GM12878 (cell line): ENCODE data around the gene SVEP1. TPM values are rescaled to one million over a fixed set of nuclear protein-coding genes. Genes with fewer than 3 reads are reported as not detected.
"Not testable (repeated sequence)": the region's sequence is repeated elsewhere in the genome, so short reads cannot be mapped to it uniquely, and the experiment has no call there.

Experiments used
- ATAC-seq: fragments of 200-7000 bp; cut with Tn5 transposase; 3 replicates; pipeline ENCODE4 v1.9.1; 2020; ENCODE audit warnings: mild to moderate bottlenecking, moderate library complexity
- BruUV-seq: library from RNA; stranded (reverse); fragments of 400-500 nt; replicated peaks from 2 replicates; lab custom pipeline; 2021; lab: Mats Ljungman, UMichigan
- CTCF ChIA-PET: fragments of 300-600 bp; sonication (Branson Sonifier 250); formaldehyde crosslinking; extraction: SDS; loops from one replicate; lab custom pipeline; 2021; ENCODE audit warnings: inconsistent platforms; lab: Yijun Ruan, JAX
- POLR2A ChIA-PET: fragments of 350-600 bp; formaldehyde crosslinking; extraction: SDS; loops from one replicate; lab custom pipeline; 2021; ENCODE audit warnings: inconsistent platforms; lab: Charles Lee
- RAD21 ChIA-PET: fragments of 300-600 bp; sonication (Branson Sonifier 250); formaldehyde crosslinking; loops from one replicate; lab custom pipeline; 2023; ENCODE audit warnings: antibody characterized with exemption; ENCODE audit not compliant: unreplicated experiment; lab: Charles Lee
- SMC1A ChIA-PET: fragments of 300-600 bp; sonication (Branson Sonifier 250); formaldehyde crosslinking; loops from one replicate; lab custom pipeline; 2023; ENCODE audit not compliant: unreplicated experiment, uncharacterized antibody; lab: Charles Lee
- DNase-seq: peaks from one replicate; pipeline ENCODE4 v3.0.0-alpha.2; 2011; ENCODE audit warnings: low read depth, low spot score
- FAIRE-seq: peaks from 3 replicates; lab custom pipeline; 2011; peaks lifted over from hg19 to GRCh38; lab: Jason Lieb, UNC
- H2AFZ ChIP-seq: 2 replicates; pipeline ENCODE4 v1.6.0; 2011; ENCODE audit warnings: low read depth, low read length, control low read depth; ENCODE audit not compliant: control insufficient read depth
- H3K27ac ChIP-seq: 2 replicates; pipeline ENCODE4 v1.5.1; 2011; ENCODE audit warnings: control low read depth; ENCODE audit not compliant: control insufficient read depth, insufficient read depth
- H3K27me3 ChIP-seq, 2 experiments: replicated peaks in 1 of 2; 2 replicates each; pipeline versions ENCODE4 v1.6.0 to v1.6.1; 2011; ENCODE audit warnings: low read length in 1 of 2; ENCODE audit not compliant: control insufficient read depth in 2 of 2, insufficient read depth in 2 of 2
- H3K36me3 ChIP-seq, 2 experiments: 2 replicates each; pipeline ENCODE4 v1.5.1; 2011; ENCODE audit warnings: low read length in 1 of 2; ENCODE audit not compliant: control insufficient read depth in 2 of 2, insufficient read depth in 2 of 2
- H3K4me1 ChIP-seq: 2 replicates; pipeline ENCODE4 v1.6.1; 2011; ENCODE audit warnings: mild to moderate bottlenecking, low read length, moderate library complexity, mixed read lengths; ENCODE audit not compliant: control insufficient read depth, insufficient read depth
- H3K4me2 ChIP-seq: 2 replicates; pipeline ENCODE4 v1.6.0; 2011; ENCODE audit warnings: control low read depth; ENCODE audit not compliant: control insufficient read depth, insufficient read depth
- H3K4me3 ChIP-seq: fragments of 200-600 bp; sonication (generic); 2 replicates; pipeline ENCODE4 v1.5.1; 2016
- H3K79me2 ChIP-seq: 2 replicates; pipeline ENCODE4 v1.6.0; 2011; ENCODE audit warnings: low read length; ENCODE audit not compliant: control insufficient read depth, insufficient read depth
- H3K9ac ChIP-seq: 2 replicates; pipeline ENCODE4 v1.8.0; 2011; ENCODE audit warnings: low read length, control low read depth, mixed read lengths; ENCODE audit not compliant: control insufficient read depth, insufficient read depth
- H3K9me3 ChIP-seq: replicated peaks from 3 replicates; pipeline ENCODE4 v1.5.1; 2011; ENCODE audit warnings: mild to moderate bottlenecking, low read length; ENCODE audit not compliant: control insufficient read depth, insufficient read depth
- H4K20me1 ChIP-seq: 2 replicates; pipeline ENCODE4 v1.6.0; 2011; ENCODE audit not compliant: control insufficient read depth, insufficient read depth
- BCL11A ChIP-seq: IDR thresholded peaks from 2 replicates; pipeline ENCODE4 v1.6.1; 2011; ENCODE audit warnings: low read depth, low read length
- JUNB ChIP-seq: IDR thresholded peaks from 2 replicates; pipeline ENCODE4 v1.6.1; 2016; ENCODE audit warnings: antibody characterized with exemption, mild to moderate bottlenecking
- PAX8 ChIP-seq: fragments of 450-650 bp; IDR thresholded peaks from 2 replicates; pipeline ENCODE4 v1.6.1; 2017; ENCODE audit warnings: mild to moderate bottlenecking, moderate library complexity
- TARDBP ChIP-seq: IDR thresholded peaks from 2 replicates; pipeline ENCODE4 v1.6.1; 2016; ENCODE audit warnings: borderline replicate concordance
- ZNF207 ChIP-seq: fragments of 450-650 bp; IDR thresholded peaks from 2 replicates; pipeline ENCODE4 v1.6.1; 2014; ENCODE audit warnings: antibody characterized with exemption, mild to moderate bottlenecking, borderline replicate concordance
- WGBS: methylation state at CpG from one replicate; pipeline ENCODE4 v1.1.6; 2016; ENCODE audit warnings: low lambda C conversion rate; ENCODE audit not compliant: insufficient replicate concordance, insufficient coverage; ENCODE audit errors: missing lambda C conversion rate; 5-methylcytosine and 5-hydroxymethylcytosine counted together
- in situ Hi-C: fragments of 300-500 bp; cut with MboI; formaldehyde crosslinking; loops from 9 replicates; pipeline ENCODE4 v1.14.3; 2018; ENCODE audit warnings: mixed read lengths
- intact Hi-C: fragments of 100-400 bp; cut with micrococcal nuclease; formaldehyde crosslinking; loops from one replicate; pipeline ENCODE4 v1.14.2; 2022; ENCODE audit not compliant: unreplicated experiment
- polyA plus RNA-seq, 11 experiments: library from polyadenylated mRNA; depleted of rRNA in 4 of 11; unstranded in 6 of 11; stranded (reverse) in 5 of 11; fragments of >200 nt; fragmentation: Nextera tagmentation in 4 of 11; fragmentation: Illumina TruSeq in 1 of 11; extraction: Ambion mirVana in 4 of 11; extraction: Trizol in 1 of 11; gene quantifications; 1 replicate in 1 of 11; 2 replicates in 10 of 11; pipeline versions ENCODE4 v1.2.1 to v1.2.3, GENCODE V29; 2011 to 2016; ENCODE audit warnings: inconsistent platforms in 2 of 11, missing spikeins in 2 of 11, low read depth in 1 of 11
- total RNA-seq, 4 experiments: library from RNA; depleted of rRNA in 3 of 4; stranded (reverse); fragments of >200 nt in 3 of 4; fragmentation: Illumina TruSeq in 1 of 4; extraction: Trizol in 1 of 4; gene quantifications; 2 replicates each; pipeline versions ENCODE4 v1.2.1 to v1.2.3, GENCODE V29; 2013 to 2021
- TF ChIP-seq, protein P1 (sequence below): fragments of 450-650 bp; IDR thresholded peaks from 2 replicates; pipeline ENCODE4 v1.6.1; 2018; ENCODE audit warnings: borderline replicate concordance, mild to moderate bottlenecking; ENCODE audit not compliant: partially characterized antibody
- TF ChIP-seq, protein P2 (sequence below): fragments of 450-650 bp; IDR thresholded peaks from 2 replicates; pipeline ENCODE4 v1.6.1; 2017; ENCODE audit warnings: borderline replicate concordance
- TF ChIP-seq, protein P3 (sequence below): IDR thresholded peaks from 2 replicates; pipeline ENCODE4 v1.6.1; 2011; ENCODE audit warnings: mild to moderate bottlenecking, low read depth, low read length, moderate library complexity; ENCODE audit not compliant: insufficient replicate concordance
- TF ChIP-seq, protein P4 (sequence below): fragments of 450-650 bp; IDR thresholded peaks from 2 replicates; pipeline ENCODE4 v1.6.1; 2016; ENCODE audit warnings: mild to moderate bottlenecking

Gene SVEP1
- total and polyA plus RNA-seq, 10 of the 15 experiments (the other 5 are each of a cell fraction or from before 2014, with no cell fraction given): under 0.01 to 0.05 (median 0.01) TPM; not detected in 5

DNA sequence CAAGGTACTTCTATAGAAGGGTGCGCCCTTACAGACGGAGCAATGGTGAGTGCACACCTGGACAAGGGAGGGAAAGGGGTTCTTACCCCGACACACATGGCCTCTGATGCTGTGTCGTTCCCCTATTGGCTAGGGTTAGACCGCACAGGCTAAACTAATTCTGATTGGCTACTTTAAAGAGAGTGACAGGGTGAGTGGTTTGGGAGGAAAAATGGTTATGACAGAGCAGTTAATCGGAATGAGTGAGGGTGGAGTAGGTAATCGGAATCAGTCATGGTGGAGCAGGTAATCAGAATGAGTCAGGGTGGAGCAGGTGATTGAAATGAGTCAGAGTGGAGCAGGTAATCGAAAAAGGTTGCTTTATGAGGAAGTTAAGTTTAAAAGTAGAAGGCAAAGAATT, 35.0 kb upstream of the SVEP1 start:
- SMC1A ChIA-PET, POLR2A ChIA-PET: not testable (repeated sequence)

DNA sequence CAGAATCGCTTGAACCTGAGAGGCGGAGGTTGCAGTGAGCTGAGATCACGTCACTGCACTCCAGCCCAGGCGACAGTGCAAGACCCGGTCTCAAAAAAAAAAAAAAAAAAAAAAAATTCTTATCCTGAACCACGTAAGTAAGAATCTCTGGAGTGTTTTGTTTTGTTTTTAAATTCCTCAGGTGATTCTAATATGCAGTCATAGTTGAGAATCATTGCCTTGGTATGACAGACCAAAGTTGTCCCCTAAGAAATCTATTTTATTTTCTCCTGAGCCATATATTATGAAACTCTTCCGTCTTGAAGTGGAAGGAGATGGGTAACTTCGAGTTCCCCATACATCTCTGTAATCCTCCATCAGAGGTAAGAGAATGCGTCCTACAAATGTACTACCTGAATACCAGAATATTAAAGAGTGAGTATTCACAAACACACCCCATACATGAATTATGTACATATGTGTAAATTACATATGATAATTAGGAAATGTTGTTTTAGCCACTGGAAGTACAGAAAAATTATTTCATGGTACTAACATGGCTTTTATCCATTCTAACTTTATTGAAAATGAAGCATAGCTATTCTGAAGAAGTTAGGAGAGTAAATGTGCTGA, 26.7 kb upstream of the SVEP1 start:
- Histone ChIP-seq H3K79me2 (no peaks in the 10 kb centered on the region), H2AFZ (no peak overlapping the region), H3K36me3 (no peaks in the 10 kb centered on the region), H4K20me1 (no peaks in the 10 kb centered on the region), H3K4me2 (no peak overlapping the region), H3K4me3 (no peak overlapping the region), H3K27ac (no peak overlapping the region), H3K9ac (no peak overlapping the region), H3K4me1 (no peaks in the 10 kb centered on the region), H3K27me3 (no peaks in the 10 kb centered on the region), H3K9me3 (no peaks in the 10 kb centered on the region)
- ATAC-seq: no peak
- BruUV-seq: no TSS peak
- ChIA-PET SMC1A (interaction anchor here (0.9 kb wide), 1 partner anchor 10 kb away, joined by 4 read pairs; no protein-coding TSS in a partner anchor), POLR2A (no interaction called here), RAD21 (no interaction called here), CTCF (interaction anchor here (2.2 kb wide), 1 partner anchor 13 kb away, joined by 6 read pairs; no protein-coding TSS in a partner anchor)
- intact Hi-C loops: no loop called here
- in situ Hi-C loops: loop anchor here (25.0 kb wide), 1 partner anchor 719 kb away; no protein-coding TSS in a partner anchor
- no peak for DNase-seq
- WGBS: 39% methylated on average over 8 of the region's 9 CpGs
- no peak for FAIRE-seq
- TF ChIP-seq PAX8 (no peak), ZNF207 (no peak), JUNB (no peak), TARDBP (no peak), BCL11A (no peak)
- TF ChIP-seq, protein P1, sequence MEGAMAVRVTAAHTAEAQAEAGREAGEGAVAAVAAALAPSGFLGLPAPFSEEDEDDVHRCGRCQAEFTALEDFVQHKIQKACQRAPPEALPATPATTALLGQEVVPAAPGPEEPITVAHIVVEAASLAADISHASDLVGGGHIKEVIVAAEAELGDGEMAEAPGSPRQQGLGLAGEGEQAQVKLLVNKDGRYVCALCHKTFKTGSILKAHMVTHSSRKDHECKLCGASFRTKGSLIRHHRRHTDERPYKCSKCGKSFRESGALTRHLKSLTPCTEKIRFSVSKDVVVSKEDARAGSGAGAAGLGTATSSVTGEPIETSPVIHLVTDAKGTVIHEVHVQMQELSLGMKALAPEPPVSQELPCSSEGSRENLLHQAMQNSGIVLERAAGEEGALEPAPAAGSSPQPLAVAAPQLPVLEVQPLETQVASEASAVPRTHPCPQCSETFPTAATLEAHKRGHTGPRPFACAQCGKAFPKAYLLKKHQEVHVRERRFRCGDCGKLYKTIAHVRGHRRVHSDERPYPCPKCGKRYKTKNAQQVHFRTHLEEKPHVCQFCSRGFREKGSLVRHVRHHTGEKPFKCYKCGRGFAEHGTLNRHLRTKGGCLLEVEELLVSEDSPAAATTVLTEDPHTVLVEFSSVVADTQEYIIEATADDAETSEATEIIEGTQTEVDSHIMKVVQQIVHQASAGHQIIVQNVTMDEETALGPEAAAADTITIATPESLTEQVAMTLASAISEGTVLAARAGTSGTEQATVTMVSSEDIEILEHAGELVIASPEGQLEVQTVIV: no peak
- TF ChIP-seq, protein P2, sequence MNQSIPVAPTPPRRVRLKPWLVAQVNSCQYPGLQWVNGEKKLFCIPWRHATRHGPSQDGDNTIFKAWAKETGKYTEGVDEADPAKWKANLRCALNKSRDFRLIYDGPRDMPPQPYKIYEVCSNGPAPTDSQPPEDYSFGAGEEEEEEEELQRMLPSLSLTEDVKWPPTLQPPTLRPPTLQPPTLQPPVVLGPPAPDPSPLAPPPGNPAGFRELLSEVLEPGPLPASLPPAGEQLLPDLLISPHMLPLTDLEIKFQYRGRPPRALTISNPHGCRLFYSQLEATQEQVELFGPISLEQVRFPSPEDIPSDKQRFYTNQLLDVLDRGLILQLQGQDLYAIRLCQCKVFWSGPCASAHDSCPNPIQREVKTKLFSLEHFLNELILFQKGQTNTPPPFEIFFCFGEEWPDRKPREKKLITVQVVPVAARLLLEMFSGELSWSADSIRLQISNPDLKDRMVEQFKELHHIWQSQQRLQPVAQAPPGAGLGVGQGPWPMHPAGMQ: no peak
- TF ChIP-seq, protein P3, sequence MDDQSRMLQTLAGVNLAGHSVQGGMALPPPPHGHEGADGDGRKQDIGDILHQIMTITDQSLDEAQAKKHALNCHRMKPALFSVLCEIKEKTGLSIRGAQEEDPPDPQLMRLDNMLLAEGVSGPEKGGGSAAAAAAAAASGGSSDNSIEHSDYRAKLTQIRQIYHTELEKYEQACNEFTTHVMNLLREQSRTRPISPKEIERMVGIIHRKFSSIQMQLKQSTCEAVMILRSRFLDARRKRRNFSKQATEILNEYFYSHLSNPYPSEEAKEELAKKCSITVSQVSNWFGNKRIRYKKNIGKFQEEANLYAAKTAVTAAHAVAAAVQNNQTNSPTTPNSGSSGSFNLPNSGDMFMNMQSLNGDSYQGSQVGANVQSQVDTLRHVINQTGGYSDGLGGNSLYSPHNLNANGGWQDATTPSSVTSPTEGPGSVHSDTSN: no peak

More for the DNA sequence above, 35.0 kb upstream of the SVEP1 start:
- 29% methylated on average over 8 of the region's 8 CpGs for WGBS
- H3K4me3 ChIP-seq, H3K4me1 ChIP-seq, DNase-seq, intact Hi-C loops, H2AFZ ChIP-seq, H3K36me3 ChIP-seq, ATAC-seq, CTCF ChIA-PET, H3K27ac ChIP-seq, H3K79me2 ChIP-seq, H3K9me3 ChIP-seq, FAIRE-seq, H3K4me2 ChIP-seq, RAD21 ChIA-PET, H4K20me1 ChIP-seq, H3K27me3 ChIP-seq, BruUV-seq, H3K9ac ChIP-seq: not testable (repeated sequence)
- in situ Hi-C loops: loop anchor here (25.0 kb wide), 1 partner anchor 727 kb away; no protein-coding TSS in a partner anchor
- TF ChIP-seq, protein P4, sequence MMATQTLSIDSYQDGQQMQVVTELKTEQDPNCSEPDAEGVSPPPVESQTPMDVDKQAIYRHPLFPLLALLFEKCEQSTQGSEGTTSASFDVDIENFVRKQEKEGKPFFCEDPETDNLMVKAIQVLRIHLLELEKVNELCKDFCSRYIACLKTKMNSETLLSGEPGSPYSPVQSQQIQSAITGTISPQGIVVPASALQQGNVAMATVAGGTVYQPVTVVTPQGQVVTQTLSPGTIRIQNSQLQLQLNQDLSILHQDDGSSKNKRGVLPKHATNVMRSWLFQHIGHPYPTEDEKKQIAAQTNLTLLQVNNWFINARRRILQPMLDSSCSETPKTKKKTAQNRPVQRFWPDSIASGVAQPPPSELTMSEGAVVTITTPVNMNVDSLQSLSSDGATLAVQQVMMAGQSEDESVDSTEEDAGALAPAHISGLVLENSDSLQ: peak; percentile 18; the same call in 1 of the 2 replicates
